ENCODE results near the gene CCDC9B.

DNA sequence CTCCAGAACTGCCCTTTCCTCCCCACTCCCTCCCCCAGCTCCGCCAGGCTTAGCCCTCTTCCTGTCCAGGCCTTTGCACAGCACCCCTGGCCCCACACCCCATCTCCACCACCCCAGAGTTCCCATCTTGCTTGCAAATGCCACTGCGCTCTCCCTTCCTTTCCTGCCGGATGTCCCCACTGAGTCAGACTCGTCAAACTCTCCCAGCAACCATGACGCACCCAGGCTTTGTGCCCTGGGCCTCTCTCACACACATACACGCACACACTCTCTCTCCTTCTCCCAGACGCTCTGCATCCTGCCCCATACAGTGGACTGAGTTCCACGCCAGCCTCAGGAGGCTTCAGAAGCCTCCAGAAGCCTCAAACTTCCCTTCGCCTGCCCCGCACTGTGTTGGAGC is 2.8 kb upstream of the CCDC9B start:
- TF ChIP-seq, protein P1, sequence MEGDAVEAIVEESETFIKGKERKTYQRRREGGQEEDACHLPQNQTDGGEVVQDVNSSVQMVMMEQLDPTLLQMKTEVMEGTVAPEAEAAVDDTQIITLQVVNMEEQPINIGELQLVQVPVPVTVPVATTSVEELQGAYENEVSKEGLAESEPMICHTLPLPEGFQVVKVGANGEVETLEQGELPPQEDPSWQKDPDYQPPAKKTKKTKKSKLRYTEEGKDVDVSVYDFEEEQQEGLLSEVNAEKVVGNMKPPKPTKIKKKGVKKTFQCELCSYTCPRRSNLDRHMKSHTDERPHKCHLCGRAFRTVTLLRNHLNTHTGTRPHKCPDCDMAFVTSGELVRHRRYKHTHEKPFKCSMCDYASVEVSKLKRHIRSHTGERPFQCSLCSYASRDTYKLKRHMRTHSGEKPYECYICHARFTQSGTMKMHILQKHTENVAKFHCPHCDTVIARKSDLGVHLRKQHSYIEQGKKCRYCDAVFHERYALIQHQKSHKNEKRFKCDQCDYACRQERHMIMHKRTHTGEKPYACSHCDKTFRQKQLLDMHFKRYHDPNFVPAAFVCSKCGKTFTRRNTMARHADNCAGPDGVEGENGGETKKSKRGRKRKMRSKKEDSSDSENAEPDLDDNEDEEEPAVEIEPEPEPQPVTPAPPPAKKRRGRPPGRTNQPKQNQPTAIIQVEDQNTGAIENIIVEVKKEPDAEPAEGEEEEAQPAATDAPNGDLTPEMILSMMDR (IDR thresholded peaks at IDR 0.05; ENCODE audit: low read length), result no peak
- TF ChIP-seq EZH2 (optimal IDR thresholded peaks at IDR 0.05; ENCODE audit: low read depth, low read length), result no peak
- TF ChIP-seq EZH2phosphoT487 (IDR thresholded peaks at IDR 0.05; ENCODE audit: low read length), result no peak
